ENCODE measurements around the gene FBXL2.

The FBXL2 gene

DNA sequence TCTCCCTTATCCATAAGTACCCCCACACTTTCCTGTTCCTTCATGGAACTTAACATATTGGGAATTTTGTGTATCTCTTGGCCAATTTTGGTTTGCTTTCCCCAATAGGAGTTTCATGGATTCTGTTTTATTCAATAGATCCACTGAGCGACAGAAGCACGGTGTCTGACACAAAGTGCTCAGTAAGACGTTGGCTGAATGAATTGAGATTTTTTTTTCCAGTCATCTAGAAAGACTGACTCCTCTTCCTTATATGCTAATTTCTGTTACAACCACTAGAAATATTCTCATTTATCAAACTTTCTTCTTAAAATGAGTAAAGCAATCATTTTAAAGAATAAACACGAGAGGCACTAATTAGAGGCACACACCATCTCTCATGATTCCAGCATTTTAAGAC lies 114.9 kb downstream of the FBXL2 start:
- DNase-seq, result no peak
- POLR2A ChIA-PET, result no interaction called here
- CTCF ChIA-PET, result no interaction called here
- H3K27me3 ChIP-seq (replicated peaks in 2 of 5; ENCODE audit: control insufficient read depth in 4 of 5, insufficient read depth in 5 of 5, low read length in 4 of 5), result no peaks in the 10 kb centered on the region
- no peaks in the 10 kb centered on the region for H3K4me1 ChIP-seq (ENCODE audit: control extremely low read depth in 1 of 4, control insufficient read depth in 4 of 4, insufficient read depth in 4 of 4, low read length in 3 of 4)
- H3K9me3 ChIP-seq (ENCODE audit: control extremely low read depth in 1 of 5, control insufficient read depth in 4 of 5, insufficient read depth in 2 of 5, low read depth in 1 of 5, low read length in 4 of 5), result no peaks in the 10 kb centered on the region
- WGBS (ENCODE audit: insufficient coverage), result 100% methylated on average over 2 of the region's 4 CpGs
- H3K4me3 ChIP-seq (ENCODE audit: control insufficient read depth in 1 of 7, extremely low read depth in 1 of 7, insufficient read depth in 4 of 7, low read depth in 2 of 7, low read length in 6 of 7), result no peak overlapping the region
- H3K27ac ChIP-seq (ENCODE audit: insufficient read depth in 1 of 2, low read depth in 1 of 2, low read length in 2 of 2, poor library complexity in 1 of 2, severe bottlenecking in 2 of 2), result no peak overlapping the region
- peaks cover 29 to 80% (median 55%) of the 10 kb centered on the region in 4 experiments for H3K36me3 ChIP-seq (ENCODE audit: control insufficient read depth in 4 of 4, insufficient read depth in 4 of 4, low read length in 3 of 4)

DNA sequence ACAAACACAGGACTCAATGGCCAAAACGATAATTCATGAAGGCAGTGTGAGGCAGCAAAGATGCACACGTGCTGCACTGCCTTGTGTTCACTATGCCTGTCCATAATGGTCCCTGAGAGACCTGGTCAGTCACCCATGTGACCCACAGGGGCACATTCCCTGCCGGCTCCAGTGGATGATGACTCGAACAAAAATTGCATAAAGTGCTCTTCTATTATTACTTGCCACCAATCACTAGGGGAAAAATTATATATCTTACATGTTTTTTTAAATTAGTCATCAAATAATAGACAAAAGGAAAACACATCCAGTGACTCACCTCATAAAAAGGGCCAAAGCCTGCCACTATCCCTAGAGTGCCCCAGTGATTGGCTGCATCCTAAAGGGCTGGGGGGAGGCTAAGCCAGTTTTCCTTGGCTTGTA lies 115.5 kb downstream of the FBXL2 start:
- DNase-seq, result no peak
- Histone ChIP-seq H3K4me3 (ENCODE audit: control insufficient read depth in 1 of 7, extremely low read depth in 1 of 7, insufficient read depth in 4 of 7, low read depth in 2 of 7, low read length in 6 of 7) (no peak overlapping the region), H3K27ac (ENCODE audit: insufficient read depth in 1 of 2, low read depth in 1 of 2, low read length in 2 of 2, poor library complexity in 1 of 2, severe bottlenecking in 2 of 2) (no peak overlapping the region), H3K9me3 (ENCODE audit: control extremely low read depth in 1 of 5, control insufficient read depth in 4 of 5, insufficient read depth in 2 of 5, low read depth in 1 of 5, low read length in 4 of 5) (no peaks in the 10 kb centered on the region), H3K27me3 (replicated peaks in 2 of 5; ENCODE audit: control insufficient read depth in 4 of 5, insufficient read depth in 5 of 5, low read length in 4 of 5) (no peaks in the 10 kb centered on the region), H3K4me1 (ENCODE audit: control extremely low read depth in 1 of 4, control insufficient read depth in 4 of 4, insufficient read depth in 4 of 4, low read length in 3 of 4) (no peaks in the 10 kb centered on the region), H3K36me3 (ENCODE audit: control insufficient read depth in 4 of 4, insufficient read depth in 4 of 4, low read length in 3 of 4) (peaks cover 29 to 82% (median 56%) of the 10 kb centered on the region in 4 experiments)
- CTCF ChIA-PET, result no interaction called here
- POLR2A ChIA-PET, result no interaction called here
- 96% methylated on average over 2 of the region's 4 CpGs for WGBS (ENCODE audit: insufficient coverage)

DNA sequence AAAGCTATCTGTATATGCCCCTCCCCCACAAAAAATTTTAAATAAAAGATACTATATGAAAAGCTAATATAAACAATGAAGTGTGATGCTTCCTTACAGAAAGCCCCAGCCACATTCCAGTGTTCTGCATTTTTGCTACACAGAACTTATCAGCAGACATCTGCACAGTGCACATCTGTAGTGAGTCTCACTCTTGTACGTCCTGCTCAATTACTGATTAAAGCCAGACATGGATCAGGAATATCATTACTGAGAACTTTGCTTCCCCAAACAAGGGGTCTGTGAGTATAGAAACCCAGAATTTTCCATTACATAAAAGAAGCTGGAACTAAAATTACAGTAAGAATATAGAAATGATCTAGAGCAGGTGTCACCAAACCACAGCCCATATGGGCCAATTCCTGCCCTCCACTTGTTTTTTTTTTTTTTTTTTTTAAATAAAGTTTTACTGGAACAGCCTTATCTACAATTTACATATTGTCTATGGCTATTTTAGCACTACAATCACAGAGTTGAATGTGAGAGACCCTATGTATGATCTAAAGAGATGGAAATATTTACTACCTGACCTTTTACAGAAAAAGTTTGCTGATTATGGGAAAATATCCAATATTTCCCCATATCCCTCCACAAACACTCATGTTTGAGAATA lies 117.3 kb downstream of the FBXL2 start:
- POLR2A ChIA-PET, result interaction anchor here (0.6 to 0.7 kb wide), 2 partner anchors 58 to 247 kb away, joined by 4 read pairs; no protein-coding TSS in a partner anchor
- Histone ChIP-seq H3K4me1 (ENCODE audit: control extremely low read depth in 1 of 4, control insufficient read depth in 4 of 4, insufficient read depth in 4 of 4, low read length in 3 of 4) (no peaks in the 10 kb centered on the region), H3K27ac (ENCODE audit: insufficient read depth in 1 of 2, low read depth in 1 of 2, low read length in 2 of 2, poor library complexity in 1 of 2, severe bottlenecking in 2 of 2) (no peak overlapping the region), H3K4me3 (ENCODE audit: control insufficient read depth in 1 of 7, extremely low read depth in 1 of 7, insufficient read depth in 4 of 7, low read depth in 2 of 7, low read length in 6 of 7) (no peak overlapping the region), H3K9me3 (ENCODE audit: control extremely low read depth in 1 of 5, control insufficient read depth in 4 of 5, insufficient read depth in 2 of 5, low read depth in 1 of 5, low read length in 4 of 5) (no peaks in the 10 kb centered on the region), H3K36me3 (ENCODE audit: control insufficient read depth in 4 of 4, insufficient read depth in 4 of 4, low read length in 3 of 4) (peaks cover 36 to 90% (median 67%) of the 10 kb centered on the region in 4 experiments), H3K27me3 (replicated peaks in 2 of 5; ENCODE audit: control insufficient read depth in 4 of 5, insufficient read depth in 5 of 5, low read length in 4 of 5) (no peaks in the 10 kb centered on the region)
- CTCF ChIA-PET, result interaction anchor here (0.7 to 1.7 kb wide), 2 partner anchors 11 to 22 kb away, joined by 4 to 5 read pairs; no protein-coding TSS in a partner anchor
- DNase-seq, result peak in 1 of 3 donors; percentile 31
- WGBS (ENCODE audit: insufficient coverage), result 83% methylated on average over 1 of the region's 1 CpG

- CTCF ChIA-PET, result interaction anchor here (0.6 to 0.7 kb wide), 2 partner anchors 17 to 43 kb away, joined by 3 to 4 read pairs; no protein-coding TSS in a partner anchor
- no peaks in the 10 kb centered on the region for H3K4me1 ChIP-seq (ENCODE audit: control extremely low read depth in 1 of 4, control insufficient read depth in 4 of 4, insufficient read depth in 4 of 4, low read length in 3 of 4)
- no peaks in the 10 kb centered on the region for H3K9me3 ChIP-seq (ENCODE audit: control extremely low read depth in 1 of 5, control insufficient read depth in 4 of 5, insufficient read depth in 2 of 5, low read depth in 1 of 5, low read length in 4 of 5)
- H3K27me3 ChIP-seq (replicated peaks in 2 of 5; ENCODE audit: control insufficient read depth in 4 of 5, insufficient read depth in 5 of 5, low read length in 4 of 5), result no peaks in the 10 kb centered on the region
- peaks cover 32 to 89% (median 65%) of the 10 kb centered on the region in 4 experiments for H3K36me3 ChIP-seq (ENCODE audit: control insufficient read depth in 4 of 4, insufficient read depth in 4 of 4, low read length in 3 of 4)
- no peak overlapping the region for H3K27ac ChIP-seq (ENCODE audit: insufficient read depth in 1 of 2, low read depth in 1 of 2, low read length in 2 of 2, poor library complexity in 1 of 2, severe bottlenecking in 2 of 2)
- H3K4me3 ChIP-seq (ENCODE audit: control insufficient read depth in 1 of 7, extremely low read depth in 1 of 7, insufficient read depth in 4 of 7, low read depth in 2 of 7, low read length in 6 of 7), result no peak overlapping the region
- POLR2A ChIA-PET, result no interaction called here
- WGBS (ENCODE audit: insufficient coverage), result 98% methylated on average over 6 of the region's 7 CpGs
- DNase-seq, result no peak
These were observed 118.7 kb downstream of the FBXL2 start for GRCh38 chr3:33395900-33396299.

DNA sequence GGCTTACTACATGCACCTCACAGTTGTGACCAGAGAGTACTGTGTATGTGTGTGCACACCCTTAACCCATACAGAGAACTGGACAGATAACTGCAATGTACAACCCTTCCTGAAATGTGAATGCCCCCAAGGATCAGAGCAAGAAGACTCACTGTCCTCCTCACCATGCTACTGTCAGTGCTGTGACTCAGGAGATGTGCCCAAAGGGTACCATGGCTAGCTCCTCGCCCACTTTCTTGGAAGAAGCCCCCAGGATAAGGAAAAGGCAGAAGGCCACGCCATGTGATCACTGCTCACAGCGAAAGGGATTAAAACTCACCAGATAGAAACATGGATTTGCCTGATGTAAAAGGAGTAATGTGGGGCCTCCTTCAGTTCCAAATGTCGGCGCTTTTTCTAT lies 121.2 kb downstream of the FBXL2 start:
- peaks cover 29 to 87% (median 63%) of the 10 kb centered on the region in 4 experiments for H3K36me3 ChIP-seq (ENCODE audit: control insufficient read depth in 4 of 4, insufficient read depth in 4 of 4, low read length in 3 of 4)
- no peak for DNase-seq
- no peaks in the 10 kb centered on the region for H3K9me3 ChIP-seq (ENCODE audit: control extremely low read depth in 1 of 5, control insufficient read depth in 4 of 5, insufficient read depth in 2 of 5, low read depth in 1 of 5, low read length in 4 of 5)
- no peaks in the 10 kb centered on the region for H3K4me1 ChIP-seq (ENCODE audit: control extremely low read depth in 1 of 4, control insufficient read depth in 4 of 4, insufficient read depth in 4 of 4, low read length in 3 of 4)
- H3K27me3 ChIP-seq (replicated peaks in 2 of 5; ENCODE audit: control insufficient read depth in 4 of 5, insufficient read depth in 5 of 5, low read length in 4 of 5), result no peaks in the 10 kb centered on the region
- WGBS (ENCODE audit: insufficient coverage), result 93% methylated on average over 3 of the region's 5 CpGs
- POLR2A ChIA-PET, result no interaction called here
- H3K27ac ChIP-seq (ENCODE audit: insufficient read depth in 1 of 2, low read depth in 1 of 2, low read length in 2 of 2, poor library complexity in 1 of 2, severe bottlenecking in 2 of 2), result no peak overlapping the region
- CTCF ChIA-PET, result no interaction called here
- no peak overlapping the region for H3K4me3 ChIP-seq (ENCODE audit: control insufficient read depth in 1 of 7, extremely low read depth in 1 of 7, insufficient read depth in 4 of 7, low read depth in 2 of 7, low read length in 6 of 7)

- no peaks in the 10 kb centered on the region for H3K27me3 ChIP-seq (replicated peaks in 2 of 5; ENCODE audit: control insufficient read depth in 4 of 5, insufficient read depth in 5 of 5, low read length in 4 of 5)
- no peak overlapping the region for H3K4me3 ChIP-seq (ENCODE audit: control insufficient read depth in 1 of 7, extremely low read depth in 1 of 7, insufficient read depth in 4 of 7, low read depth in 2 of 7, low read length in 6 of 7)
- POLR2A ChIA-PET, result no interaction called here
- H3K9me3 ChIP-seq (ENCODE audit: control extremely low read depth in 1 of 5, control insufficient read depth in 4 of 5, insufficient read depth in 2 of 5, low read depth in 1 of 5, low read length in 4 of 5), result no peaks in the 10 kb centered on the region
- peaks cover 29 to 83% (median 61%) of the 10 kb centered on the region in 4 experiments for H3K36me3 ChIP-seq (ENCODE audit: control insufficient read depth in 4 of 4, insufficient read depth in 4 of 4, low read length in 3 of 4)
- no peaks in the 10 kb centered on the region for H3K4me1 ChIP-seq (ENCODE audit: control extremely low read depth in 1 of 4, control insufficient read depth in 4 of 4, insufficient read depth in 4 of 4, low read length in 3 of 4)
- CTCF ChIA-PET, result interaction anchor here (1.1 to 1.6 kb wide), 4 partner anchors 9 to 29 kb away, joined by 3 to 5 read pairs (median 4); no protein-coding TSS in a partner anchor
- no peak overlapping the region for H3K27ac ChIP-seq (ENCODE audit: insufficient read depth in 1 of 2, low read depth in 1 of 2, low read length in 2 of 2, poor library complexity in 1 of 2, severe bottlenecking in 2 of 2)
- WGBS (ENCODE audit: insufficient coverage), result 95% methylated on average over 2 of the region's 2 CpGs
- no peak for DNase-seq
These were observed 124.5 kb downstream of the FBXL2 start for GRCh38 chr3:33401781-33402180.

DNA sequence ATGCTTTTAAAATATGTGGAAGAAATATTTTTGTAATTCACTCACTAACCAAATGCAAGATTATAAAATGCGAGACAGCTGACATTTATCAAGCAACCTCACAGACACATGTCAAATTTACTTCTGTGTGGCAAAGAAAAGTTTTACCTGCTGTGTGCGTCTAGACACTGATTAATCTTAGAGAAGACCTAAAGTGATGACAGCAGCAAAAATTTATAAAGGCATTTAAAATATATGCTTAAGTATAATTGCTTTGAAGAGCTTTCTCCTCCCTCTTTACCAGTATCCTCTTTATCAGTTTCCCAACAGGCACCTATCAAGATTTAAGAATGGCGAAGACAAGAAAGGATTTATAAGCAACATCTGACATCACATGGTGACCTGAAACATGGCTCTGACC lies 125.7 kb downstream of the FBXL2 start:
- CTCF ChIA-PET, result interaction anchor here (1.1 kb wide), 1 partner anchor 30 kb away, joined by 3 read pairs; no protein-coding TSS in a partner anchor
- POLR2A ChIA-PET, result no interaction called here
- Histone ChIP-seq H3K27me3 (replicated peaks in 2 of 5; ENCODE audit: control insufficient read depth in 4 of 5, insufficient read depth in 5 of 5, low read length in 4 of 5) (no peaks in the 10 kb centered on the region), H3K4me1 (ENCODE audit: control extremely low read depth in 1 of 4, control insufficient read depth in 4 of 4, insufficient read depth in 4 of 4, low read length in 3 of 4) (no peaks in the 10 kb centered on the region), H3K4me3 (ENCODE audit: control insufficient read depth in 1 of 7, extremely low read depth in 1 of 7, insufficient read depth in 4 of 7, low read depth in 2 of 7, low read length in 6 of 7) (no peak overlapping the region), H3K27ac (ENCODE audit: insufficient read depth in 1 of 2, low read depth in 1 of 2, low read length in 2 of 2, poor library complexity in 1 of 2, severe bottlenecking in 2 of 2) (no peak overlapping the region), H3K9me3 (ENCODE audit: control extremely low read depth in 1 of 5, control insufficient read depth in 4 of 5, insufficient read depth in 2 of 5, low read depth in 1 of 5, low read length in 4 of 5) (no peaks in the 10 kb centered on the region), H3K36me3 (ENCODE audit: control insufficient read depth in 4 of 4, insufficient read depth in 4 of 4, low read length in 3 of 4) (peaks cover 30 to 79% (median 63%) of the 10 kb centered on the region in 4 experiments)
- no peak for DNase-seq
- WGBS (ENCODE audit: insufficient coverage), result 100% methylated on average over 1 of the region's 3 CpGs

All from common myeloid progenitor, CD34-positive (primary cell).